ENCODE measurements around the gene SGSH. TPM values are rescaled to one million over a fixed set of nuclear protein-coding genes. Genes with fewer than 3 reads are reported as not detected.

SGSH gene
- total RNA-seq, 4 donors from 2014 or later, result 14.4 to 39.7 (median 38.4) TPM

DNA sequence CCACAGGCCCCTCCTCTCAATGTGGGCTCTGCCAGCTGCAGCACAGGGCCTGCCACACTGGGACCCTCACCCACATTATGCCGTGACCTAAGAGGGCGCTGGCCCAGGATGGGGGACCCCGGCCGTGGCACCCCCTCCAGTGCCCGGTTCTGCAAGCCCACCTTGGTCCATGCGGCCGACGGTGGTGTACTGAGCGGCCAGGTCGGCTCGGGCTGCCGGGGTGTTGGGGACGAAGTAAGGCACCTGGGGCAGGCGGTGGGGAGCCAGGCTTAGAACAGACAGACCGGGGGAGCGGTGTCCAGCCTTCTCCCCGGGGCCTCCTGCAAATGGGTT lies 6.5 kb downstream of the SGSH start:
- Histone ChIP-seq H3K36me3 (no peaks in the 10 kb centered on the region), H3K4me1 (no peaks in the 10 kb centered on the region), H3K9me3 (no peaks in the 10 kb centered on the region), H3K4me3 (no peak overlapping the region), H3K27ac (no peak overlapping the region), H3K27me3 (no peaks in the 10 kb centered on the region)
- TF ChIP-seq POLR2A (IDR thresholded peaks at IDR 0.05), result no peak
- TF ChIP-seq, protein P1, sequence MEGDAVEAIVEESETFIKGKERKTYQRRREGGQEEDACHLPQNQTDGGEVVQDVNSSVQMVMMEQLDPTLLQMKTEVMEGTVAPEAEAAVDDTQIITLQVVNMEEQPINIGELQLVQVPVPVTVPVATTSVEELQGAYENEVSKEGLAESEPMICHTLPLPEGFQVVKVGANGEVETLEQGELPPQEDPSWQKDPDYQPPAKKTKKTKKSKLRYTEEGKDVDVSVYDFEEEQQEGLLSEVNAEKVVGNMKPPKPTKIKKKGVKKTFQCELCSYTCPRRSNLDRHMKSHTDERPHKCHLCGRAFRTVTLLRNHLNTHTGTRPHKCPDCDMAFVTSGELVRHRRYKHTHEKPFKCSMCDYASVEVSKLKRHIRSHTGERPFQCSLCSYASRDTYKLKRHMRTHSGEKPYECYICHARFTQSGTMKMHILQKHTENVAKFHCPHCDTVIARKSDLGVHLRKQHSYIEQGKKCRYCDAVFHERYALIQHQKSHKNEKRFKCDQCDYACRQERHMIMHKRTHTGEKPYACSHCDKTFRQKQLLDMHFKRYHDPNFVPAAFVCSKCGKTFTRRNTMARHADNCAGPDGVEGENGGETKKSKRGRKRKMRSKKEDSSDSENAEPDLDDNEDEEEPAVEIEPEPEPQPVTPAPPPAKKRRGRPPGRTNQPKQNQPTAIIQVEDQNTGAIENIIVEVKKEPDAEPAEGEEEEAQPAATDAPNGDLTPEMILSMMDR (IDR thresholded peaks at IDR 0.05), result no peak
- DNase-seq, result no peak
- intact Hi-C loops (cut with DNase I; ENCODE audit: low total_unique reads), result no loop called here

- no peak for DNase-seq
- Histone ChIP-seq H3K9me3 (no peaks in the 10 kb centered on the region), H3K4me3 (no peak overlapping the region), H3K27ac (no peak overlapping the region), H3K27me3 (no peaks in the 10 kb centered on the region), H3K36me3 (no peaks in the 10 kb centered on the region), H3K4me1 (no peaks in the 10 kb centered on the region)
- intact Hi-C loops (cut with DNase I; ENCODE audit: low total_unique reads), result no loop called here
- no peak for TF ChIP-seq POLR2A (IDR thresholded peaks at IDR 0.05)
- TF ChIP-seq, protein P1 (IDR thresholded peaks at IDR 0.05), result no peak
Measured at GRCh38 chr17:80212962-80213642, 7.0 kb downstream of the SGSH start.

DNA sequence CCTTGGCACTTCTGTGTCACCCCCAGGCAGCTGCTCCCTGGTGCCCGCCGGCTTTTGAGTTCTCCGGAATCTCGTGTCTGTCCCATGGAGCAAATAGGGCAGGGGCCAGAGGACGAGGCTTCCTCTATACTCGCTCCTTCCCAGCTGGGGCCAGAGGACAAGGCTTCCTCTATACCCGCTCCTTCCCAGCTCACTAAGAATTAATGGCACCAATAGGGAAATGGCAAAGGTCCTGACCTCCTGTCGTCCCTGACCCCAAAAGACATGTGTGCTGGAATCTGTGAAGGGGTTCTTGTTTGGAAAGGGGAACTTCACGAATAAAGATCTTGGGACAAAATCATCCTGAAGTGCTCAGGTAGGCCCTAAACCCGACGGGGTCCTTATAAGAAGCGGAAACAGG lies 7.6 kb downstream of the SGSH start:
- TF ChIP-seq, protein P1 (IDR thresholded peaks at IDR 0.05), result no peak
- TF ChIP-seq POLR2A (IDR thresholded peaks at IDR 0.05), result no peak
- H3K4me3 ChIP-seq, result no peak overlapping the region
- H3K36me3 ChIP-seq, result no peaks in the 10 kb centered on the region
- H3K4me1 ChIP-seq, result no peaks in the 10 kb centered on the region
- intact Hi-C loops (cut with DNase I; ENCODE audit: low total_unique reads), result no loop called here
- no peak overlapping the region for H3K27ac ChIP-seq
- no peak for DNase-seq
- no peaks in the 10 kb centered on the region for H3K27me3 ChIP-seq
- H3K9me3 ChIP-seq, result no peaks in the 10 kb centered on the region

DNA sequence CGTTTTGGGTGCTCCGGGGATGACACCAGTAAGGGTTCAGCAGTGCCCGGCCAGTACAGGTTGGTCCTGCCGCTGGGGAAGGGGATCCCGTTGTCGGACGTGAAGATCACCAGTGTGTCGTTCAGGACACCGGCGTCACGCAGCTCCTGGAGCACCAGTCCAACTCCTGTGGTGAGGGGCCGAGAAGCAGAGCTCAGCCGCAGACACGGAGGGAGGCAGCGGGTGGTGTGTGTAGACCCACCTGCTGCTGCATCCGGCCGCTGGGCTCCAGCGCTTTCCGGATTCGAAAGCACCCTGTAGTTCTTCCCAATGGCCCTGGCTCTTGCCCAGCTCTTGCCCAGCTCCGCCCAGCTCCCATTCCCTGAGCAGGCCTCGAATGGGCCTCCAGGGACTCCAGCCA lies 8.0 kb downstream of the SGSH start:
- Histone ChIP-seq H3K4me3 (no peak overlapping the region), H3K9me3 (no peaks in the 10 kb centered on the region), H3K27me3 (no peaks in the 10 kb centered on the region), H3K4me1 (no peaks in the 10 kb centered on the region), H3K36me3 (no peaks in the 10 kb centered on the region), H3K27ac (no peak overlapping the region)
- intact Hi-C loops (cut with DNase I; ENCODE audit: low total_unique reads), result no loop called here
- no peak for TF ChIP-seq POLR2A (IDR thresholded peaks at IDR 0.05)
- TF ChIP-seq, protein P1 (IDR thresholded peaks at IDR 0.05), result no peak
- DNase-seq, result no peak

GRCh38 chr17:80210348-80211108 lies 9.6 kb downstream of the SGSH start:
- Histone ChIP-seq H3K4me3 (no peak overlapping the region), H3K9me3 (no peaks in the 10 kb centered on the region), H3K27ac (no peak overlapping the region), H3K27me3 (no peaks in the 10 kb centered on the region), H3K4me1 (no peaks in the 10 kb centered on the region), H3K36me3 (no peaks in the 10 kb centered on the region)
- DNase-seq, result no peak
- no peak for TF ChIP-seq POLR2A (IDR thresholded peaks at IDR 0.05)
- TF ChIP-seq, protein P1 (IDR thresholded peaks at IDR 0.05), result no peak
- intact Hi-C loops (cut with DNase I; ENCODE audit: low total_unique reads), result no loop called here

Measured in uterus (tissue), 4 donors.